H1 (cell line): ENCODE results near the gene SRSF7. TPM values are rescaled to one million over a fixed set of nuclear protein-coding genes. Genes with fewer than 3 reads are reported as not detected.

Experiments used
- CTCF ChIA-PET: fragments of 300-600 bp; sonication (Branson Sonifier 250); formaldehyde crosslinking; loops from one replicate; lab custom pipeline; 2021; ENCODE audit not compliant: partially characterized antibody; lab: Charles Lee
- POLR2A ChIA-PET: fragments of 300-600 bp; sonication (Branson Sonifier 250); formaldehyde crosslinking; loops from one replicate; lab custom pipeline; 2021; ENCODE audit warnings: inconsistent platforms; ENCODE audit not compliant: partially characterized antibody; lab: Charles Lee
- DNase-seq, 2 experiments: peaks; one replicate each; pipeline versions ENCODE4 v3.0.0 to v3.0.0-alpha.2; 2010 to 2022; ENCODE audit warnings: low spot score in 2 of 2, low read depth in 1 of 2, mixed read lengths in 1 of 2
- FAIRE-seq: peaks from 2 replicates; lab custom pipeline; 2011; peaks lifted over from hg19 to GRCh38; lab: Jason Lieb, UNC
- H2AFZ ChIP-seq: 2 replicates; pipeline ENCODE4 v1.8.1; 2012; ENCODE audit warnings: low read length, inconsistent platforms
- H2AK5ac ChIP-seq: 2 replicates; pipeline ENCODE4 v1.6.1; 2013; ENCODE audit warnings: low read depth, low read length
- H2BK120ac ChIP-seq: replicated peaks from 2 replicates; pipeline ENCODE3; 2013; ENCODE audit warnings: low read depth, low read length, inconsistent platforms
- H2BK12ac ChIP-seq: 2 replicates; pipeline ENCODE4 v1.6.1; 2013; ENCODE audit warnings: low read depth, low read length
- H2BK15ac ChIP-seq: 2 replicates; pipeline ENCODE4 v1.6.1; 2013; ENCODE audit warnings: low read length
- H2BK20ac ChIP-seq: 2 replicates; pipeline ENCODE4 v1.6.1; 2013; ENCODE audit warnings: low read length
- H2BK5ac ChIP-seq: 2 replicates; pipeline ENCODE4 v1.6.1; 2013; ENCODE audit warnings: low read depth, low read length
- H3K14ac ChIP-seq: 2 replicates; pipeline ENCODE4 v1.6.1; 2013; ENCODE audit warnings: inconsistent platforms; ENCODE audit not compliant: insufficient read length
- H3K18ac ChIP-seq: 2 replicates; pipeline ENCODE4 v1.6.1; 2013; ENCODE audit warnings: low read length; ENCODE audit errors: extremely low read depth
- H3K23ac ChIP-seq: 2 replicates; pipeline ENCODE4 v1.6.1; 2013; ENCODE audit warnings: inconsistent platforms; ENCODE audit not compliant: insufficient read length
- H3K23me2 ChIP-seq: 2 replicates; pipeline ENCODE4 v1.6.1; 2013; ENCODE audit warnings: low read depth, low read length
- H3K27ac ChIP-seq: 2 replicates; pipeline ENCODE4 v1.6.1; 2011; ENCODE audit warnings: low read depth, low read length, inconsistent platforms
- H3K27me3 ChIP-seq, 4 experiments: replicated peaks in 1 of 4; 1 replicate in 1 of 4; 2 replicates in 3 of 4; pipeline versions ENCODE4 v1.6.1 to v1.8.1; 2011 to 2013; ENCODE audit warnings: low read length in 3 of 4, mild to moderate bottlenecking in 3 of 4, inconsistent platforms in 2 of 4, mixed read lengths in 2 of 4, moderate library complexity in 1 of 4; ENCODE audit not compliant: control insufficient read depth in 3 of 4, insufficient read depth in 3 of 4; ENCODE audit errors: extremely low read depth in 1 of 4
- H3K36me3 ChIP-seq, 4 experiments: 2 replicates each; pipeline versions ENCODE4 v1.6.1 to v1.8.1; 2011 to 2013; ENCODE audit warnings: mild to moderate bottlenecking in 4 of 4, low read length in 3 of 4, moderate library complexity in 2 of 4, control low read depth in 1 of 4, inconsistent platforms in 1 of 4; ENCODE audit not compliant: insufficient read depth in 4 of 4, control insufficient read depth in 2 of 4
- H3K4ac ChIP-seq: replicated peaks from 2 replicates; pipeline ENCODE3; 2013; ENCODE audit warnings: low read length, low read depth, mixed read lengths, inconsistent platforms; ENCODE audit not compliant: insufficient read length
- H3K4me1 ChIP-seq, 4 experiments: replicated peaks in 1 of 4; 1 replicate in 1 of 4; 2 replicates in 3 of 4; pipeline versions ENCODE4 v1.6.1 to v1.8.1; 2011 to 2013; ENCODE audit warnings: low read length in 3 of 4, inconsistent platforms in 2 of 4, mixed read lengths in 1 of 4; ENCODE audit not compliant: insufficient read depth in 4 of 4, control insufficient read depth in 3 of 4
- H3K4me2 ChIP-seq, 2 experiments: 2 replicates each; pipeline versions ENCODE4 v1.6.1 to v1.8.1; 2011 to 2013; ENCODE audit warnings: low read depth in 2 of 2, low read length in 2 of 2, control low read depth in 1 of 2, inconsistent platforms in 1 of 2, mild to moderate bottlenecking in 1 of 2; ENCODE audit not compliant: insufficient read depth in 1 of 2
- H3K4me3 ChIP-seq, 4 experiments: fragments of 200-600, 300-600 bp in 1 of 4; sonication (generic), shearing (Covaris generic), sonication (Bioruptor Twin) in 1 of 4; 2 replicates each; pipeline versions ENCODE4 v1.5.1 to v1.8.1; 2011 to 2016; ENCODE audit warnings: low read length in 4 of 4, low read depth in 3 of 4, control low read depth in 2 of 4, inconsistent platforms in 2 of 4, mild to moderate bottlenecking in 2 of 4, mixed read lengths in 1 of 4, moderate library complexity in 1 of 4; ENCODE audit not compliant: insufficient read depth in 2 of 4; ENCODE audit errors: extremely low read depth in 1 of 4
- H3K56ac ChIP-seq: replicated peaks from 2 replicates; pipeline ENCODE3; 2013; ENCODE audit warnings: low read depth, mild to moderate bottlenecking, mixed read lengths, low read length, inconsistent platforms; ENCODE audit not compliant: insufficient read length
- H3K79me1 ChIP-seq: 2 replicates; pipeline ENCODE4 v1.6.1; 2013; ENCODE audit warnings: low read depth, low read length, control low read depth
- H3K79me2 ChIP-seq, 2 experiments: 2 replicates each; pipeline versions ENCODE4 v1.6.1 to v1.8.1; 2012 to 2013; ENCODE audit warnings: low read length in 2 of 2, mild to moderate bottlenecking in 2 of 2, inconsistent platforms in 1 of 2; ENCODE audit not compliant: insufficient read depth in 2 of 2, control insufficient read depth in 1 of 2
- H3K9ac ChIP-seq, 4 experiments: replicated peaks in 1 of 4; 1 replicate in 1 of 4; 2 replicates in 3 of 4; pipeline versions ENCODE4 v1.6.1 to v1.8.1; 2011 to 2013; ENCODE audit warnings: low read depth in 3 of 4, low read length in 3 of 4, control low read depth in 2 of 4, mild to moderate bottlenecking in 2 of 4, moderate library complexity in 2 of 4, inconsistent platforms in 1 of 4; ENCODE audit errors: extremely low read depth in 1 of 4
- H3K9me3 ChIP-seq, 2 experiments: 2 replicates each; pipeline versions ENCODE4 v1.6.1 to v1.8.1; 2012 to 2013; ENCODE audit warnings: mild to moderate bottlenecking in 2 of 2, moderate library complexity in 2 of 2, control low read depth in 1 of 2, inconsistent platforms in 1 of 2, low read depth in 1 of 2, low read length in 1 of 2, mixed read lengths in 1 of 2; ENCODE audit not compliant: insufficient read depth in 2 of 2
- H4K20me1 ChIP-seq, 2 experiments: replicated peaks in 1 of 2; 2 replicates each; pipeline versions ENCODE3 to v1.8.1; 2011 to 2013; ENCODE audit warnings: inconsistent platforms in 2 of 2, low read length in 2 of 2, mild to moderate bottlenecking in 1 of 2; ENCODE audit not compliant: insufficient read depth in 2 of 2, control insufficient read depth in 1 of 2
- H4K5ac ChIP-seq: 2 replicates; pipeline ENCODE4 v1.6.1; 2013; ENCODE audit warnings: low read length, low read depth, mixed read lengths, inconsistent platforms; ENCODE audit not compliant: insufficient read length
- H4K8ac ChIP-seq: 2 replicates; pipeline ENCODE4 v1.8.0; 2013; ENCODE audit warnings: mild to moderate bottlenecking, moderate library complexity, low read length, inconsistent platforms; ENCODE audit not compliant: insufficient read depth; ENCODE audit errors: extremely low read depth
- H4K91ac ChIP-seq: replicated peaks from 2 replicates; pipeline ENCODE3; 2013; ENCODE audit warnings: low read length, mixed read lengths, inconsistent platforms; ENCODE audit not compliant: insufficient read length
- CBX5 ChIP-seq: fragments of 300-800, 300-1000 bp; sonication (generic); IDR thresholded peaks from 2 replicates; pipeline ENCODE4 v1.7.1; 2016; ENCODE audit warnings: antibody characterized with exemption, low read length, low read depth
- CHD1 ChIP-seq: IDR thresholded peaks from 2 replicates; pipeline ENCODE4 v1.6.1; 2012; ENCODE audit warnings: low read depth, low read length, improper control_type of control experiment
- EGR1 ChIP-seq: IDR thresholded peaks from 2 replicates; pipeline ENCODE4 v1.6.1; 2011; ENCODE audit warnings: low read depth, low read length, borderline replicate concordance
- EZH2 ChIP-seq: fragments of 200-600 bp; sonication (generic); IDR thresholded peaks from 2 replicates; pipeline ENCODE4 v1.7.1; 2012; ENCODE audit warnings: low read depth, mild to moderate bottlenecking, moderate library complexity, low read length, inconsistent platforms; ENCODE audit not compliant: severe bottlenecking
- NANOG ChIP-seq: IDR thresholded peaks from 2 replicates; pipeline ENCODE4 v1.6.1; 2011; ENCODE audit warnings: low read length, low read depth, mild to moderate bottlenecking, inconsistent platforms; ENCODE audit not compliant: insufficient read depth, poor library complexity, severe bottlenecking
- NRF1 ChIP-seq: IDR thresholded peaks from 2 replicates; pipeline ENCODE4 v1.6.1; 2011; ENCODE audit warnings: mild to moderate bottlenecking, low read depth, low read length, improper control_type of control experiment
- PHF8 ChIP-seq: fragments of 200-600 bp; sonication (generic); conservative IDR thresholded peaks from 2 replicates; pipeline ENCODE4 v1.7.1; 2012; ENCODE audit warnings: low read depth, mild to moderate bottlenecking, inconsistent platforms, low read length, moderate library complexity
- SIN3A ChIP-seq, 2 experiments: IDR thresholded peaks in 1 of 2; conservative IDR thresholded peaks in 1 of 2; 2 replicates each; pipeline ENCODE4 v1.6.1; 2011 to 2012; ENCODE audit warnings: low read length in 2 of 2, improper control_type of control experiment in 1 of 2, low read depth in 1 of 2, mild to moderate bottlenecking in 1 of 2
- SUZ12 ChIP-seq: fragments of 200-600 bp; sonication (generic); IDR thresholded peaks from 2 replicates; pipeline ENCODE4 v1.6.1; 2012; ENCODE audit warnings: mild to moderate bottlenecking, inconsistent platforms, low read length, moderate library complexity, mixed read lengths
- YY1 ChIP-seq: IDR thresholded peaks from 2 replicates; pipeline ENCODE4 v1.6.1; 2011; ENCODE audit warnings: low read depth, mild to moderate bottlenecking, low read length
- WGBS, 2 experiments: shearing (Covaris generic) in 1 of 2; methylation state at CpG; one replicate each; pipeline versions ENCODE4 v1.1.6 to v1.1.7; 2013 to 2015; ENCODE audit warnings: low lambda C conversion rate in 2 of 2, mixed read lengths in 2 of 2, inconsistent platforms in 1 of 2, low coverage in 1 of 2, missing lambda C conversion rate in 1 of 2; ENCODE audit not compliant: insufficient replicate concordance in 2 of 2, insufficient coverage in 1 of 2, insufficient read length in 1 of 2; ENCODE audit errors: extremely low coverage in 1 of 2, missing lambda C conversion rate in 1 of 2; 5-methylcytosine and 5-hydroxymethylcytosine counted together
- polyA plus RNA-seq, 7 experiments: library from polyadenylated mRNA; depleted of rRNA in 3 of 7; stranded (reverse) in 5 of 7; unstranded in 2 of 7; fragments of >200 nt in 5 of 7; fragments of 200-250 nt in 2 of 7; gene quantifications; 1 replicate in 5 of 7; 2 replicates in 1 of 7; 4 replicates in 1 of 7; pipeline versions ENCODE4 v1.2.1 to v1.2.3, GENCODE V29; 2011 to 2013; ENCODE audit warnings: missing spikeins in 2 of 7, mixed read lengths in 2 of 7
- total RNA-seq: library from RNA; stranded (reverse); fragmentation: NEBNext Ultra II Directional; extraction: Animal tissue kit (Norgen Biotek cat#: 25700); gene quantifications from 2 replicates; pipeline ENCODE4 v1.2.1, GENCODE V29; 2021
- TF ChIP-seq, protein P1 (sequence below): IDR thresholded peaks from 2 replicates; pipeline ENCODE4 v1.6.1; 2011; ENCODE audit warnings: low read depth, mild to moderate bottlenecking, low read length; ENCODE audit not compliant: insufficient read depth

Gene SRSF7
- total and polyA plus RNA-seq, 2 of the 8 experiments (the other 6 are each of a cell fraction or from before 2014, with no cell fraction given): 370 to 415 TPM

DNA sequence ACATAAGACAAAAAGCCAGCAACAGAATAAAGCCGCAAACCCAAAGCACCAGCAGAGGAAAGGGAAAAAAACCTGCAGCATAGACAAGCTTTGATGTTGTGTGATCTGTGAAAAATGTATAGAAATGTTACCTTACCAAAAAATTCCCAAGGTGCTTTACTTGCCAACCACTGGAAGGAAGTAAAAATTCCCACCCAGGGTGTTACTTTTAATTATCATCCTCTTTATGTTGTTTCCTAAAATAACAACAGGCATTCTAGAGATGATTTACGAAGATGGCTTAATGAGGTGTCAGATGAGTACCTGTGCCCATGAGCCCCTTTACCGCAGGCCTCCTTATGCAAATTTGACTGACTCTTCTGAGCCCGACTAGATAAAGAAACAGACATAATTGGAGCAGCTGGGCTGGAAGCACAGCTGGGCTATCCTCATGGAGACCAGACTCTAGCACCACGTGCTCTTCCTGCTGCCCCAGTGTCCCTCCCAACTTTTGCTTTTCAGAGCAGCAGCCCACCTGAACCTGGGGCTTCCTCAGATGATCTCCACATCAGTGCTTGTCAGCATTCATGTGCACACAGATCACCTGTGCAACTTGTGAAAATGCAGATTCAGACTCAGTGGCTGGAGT is 41.5 kb downstream of the SRSF7 start:
- H3K4me3 ChIP-seq: no peak overlapping the region
- H3K4me1 ChIP-seq: peaks cover 0 to 7% (median 3%) of the 10 kb centered on the region in 4 experiments; a peak in 3 of 7 replicates
- H3K27me3 ChIP-seq: no peaks in the 10 kb centered on the region
- no peak overlapping the region for H3K56ac ChIP-seq
- H3K23ac ChIP-seq: no peak overlapping the region
- ChIA-PET POLR2A (no interaction called here), CTCF (interaction anchor here (0.7 kb wide), 1 partner anchor 14 kb away, joined by 3 read pairs; no protein-coding TSS in a partner anchor)
- DNase-seq: no peak
- no peak overlapping the region for H3K9ac ChIP-seq
- no peak overlapping the region for H3K4me2 ChIP-seq
- no peaks in the 10 kb centered on the region; a peak in 1 of 8 replicates for H3K36me3 ChIP-seq
- H3K14ac ChIP-seq: no peak overlapping the region
- H2AFZ ChIP-seq: no peak overlapping the region
- no peak overlapping the region for H3K4ac ChIP-seq
- no peak overlapping the region for H2BK5ac ChIP-seq
- H3K27ac ChIP-seq: no peak overlapping the region
- H4K8ac ChIP-seq: no peak overlapping the region
- H3K23me2 ChIP-seq: peaks cover 3% of the 10 kb centered on the region; the same call in 1 of the 2 replicates
- peaks cover 0 to 1% of the 10 kb centered on the region in 2 experiments for H4K20me1 ChIP-seq
- no peak overlapping the region for H2AK5ac ChIP-seq
- H2BK15ac ChIP-seq: no peak overlapping the region
- no peak overlapping the region for H2BK12ac ChIP-seq
- 0 out of 4 replicates have a peak, but pooled peaks cover 0 to 3% of the 10 kb centered on the region in 2 experiments for H3K9me3 ChIP-seq
- no peak for TF ChIP-seq SUZ12
- TF ChIP-seq NRF1: no peak
- TF ChIP-seq NANOG: no peak
- TF ChIP-seq EGR1: no peak
- TF ChIP-seq EZH2: no peak
- TF ChIP-seq CBX5: no peak
- no peak for TF ChIP-seq CHD1
- TF ChIP-seq YY1: no peak
- no peak for TF ChIP-seq SIN3A (conservative IDR thresholded peaks at IDR 0.05 in 1 of 2, IDR thresholded peaks at IDR 0.05 in 1 of 2; ENCODE audit: low read depth in 1 of 2, low read length in 2 of 2)
- TF ChIP-seq, protein P1, sequence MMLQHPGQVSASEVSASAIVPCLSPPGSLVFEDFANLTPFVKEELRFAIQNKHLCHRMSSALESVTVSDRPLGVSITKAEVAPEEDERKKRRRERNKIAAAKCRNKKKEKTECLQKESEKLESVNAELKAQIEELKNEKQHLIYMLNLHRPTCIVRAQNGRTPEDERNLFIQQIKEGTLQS: no peak
- no peak for TF ChIP-seq PHF8
- no peak overlapping the region for H2BK20ac ChIP-seq
- no peak overlapping the region for H4K5ac ChIP-seq
- no peak overlapping the region for H3K18ac ChIP-seq
- no peak overlapping the region for H2BK120ac ChIP-seq
- WGBS, 2 experiments: 92% methylated on average over 5 of the region's 5 CpGs; no CpG with 5 or more reads in 1 of the 2 experiments
- no peaks in the 10 kb centered on the region for H3K79me1 ChIP-seq
- no peak overlapping the region for H4K91ac ChIP-seq
- no peak for FAIRE-seq
- no peaks in the 10 kb centered on the region for H3K79me2 ChIP-seq
